Activated T-helper 17 cell treated with anti-CD3 and anti-CD28 coated beads, Interleukin-2, amount 50 U/mL, for 72 hours (primary cell): Measurements from ENCODE around the gene SNX15. TPM values are rescaled to one million over a fixed set of nuclear protein-coding genes. Genes with fewer than 3 reads are reported as not detected.
"Not testable (repeated sequence)": the region's sequence is repeated elsewhere in the genome, so short reads cannot be mapped to it uniquely, and the experiment has no call there.

ENCODE experiments used
- ATAC-seq: fragments of 150-1000 bp; cut with Tn5 transposase; replicated peaks from 2 replicates; pipeline ENCODE4 v1.10.0; 2021; ENCODE audit warnings: mild to moderate bottlenecking, moderate library complexity
- H3K27ac Mint-ChIP-seq: one replicate; pipeline ENCODE4 v1.8.0; 2022; ENCODE audit warnings: mixed read lengths
- H3K27me3 Mint-ChIP-seq: one replicate; pipeline ENCODE4 v1.8.0; 2022; ENCODE audit warnings: mixed read lengths
- H3K36me3 Mint-ChIP-seq: one replicate; pipeline ENCODE4 v1.8.0; 2022; ENCODE audit warnings: low read depth, mild to moderate bottlenecking, mixed read lengths
- H3K4me1 Mint-ChIP-seq: one replicate; pipeline ENCODE4 v1.8.0; 2022; ENCODE audit warnings: mixed read lengths
- H3K4me3 Mint-ChIP-seq: one replicate; pipeline ENCODE4 v1.8.0; 2022; ENCODE audit warnings: mild to moderate bottlenecking, mixed read lengths
- H3K9me3 Mint-ChIP-seq: one replicate; pipeline ENCODE4 v1.8.0; 2022; ENCODE audit warnings: mixed read lengths
- total RNA-seq, 2 donors: library from RNA; stranded (reverse); gene quantifications; one replicate each; pipeline ENCODE4 v1.2.3, GENCODE V29; 2022

The SNX15 gene, protein sequence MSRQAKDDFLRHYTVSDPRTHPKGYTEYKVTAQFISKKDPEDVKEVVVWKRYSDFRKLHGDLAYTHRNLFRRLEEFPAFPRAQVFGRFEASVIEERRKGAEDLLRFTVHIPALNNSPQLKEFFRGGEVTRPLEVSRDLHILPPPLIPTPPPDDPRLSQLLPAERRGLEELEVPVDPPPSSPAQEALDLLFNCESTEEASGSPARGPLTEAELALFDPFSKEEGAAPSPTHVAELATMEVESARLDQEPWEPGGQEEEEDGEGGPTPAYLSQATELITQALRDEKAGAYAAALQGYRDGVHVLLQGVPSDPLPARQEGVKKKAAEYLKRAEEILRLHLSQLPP
- 10 to 100 TPM; 13.5 to 14.4 TPM for total RNA-seq

DNA sequence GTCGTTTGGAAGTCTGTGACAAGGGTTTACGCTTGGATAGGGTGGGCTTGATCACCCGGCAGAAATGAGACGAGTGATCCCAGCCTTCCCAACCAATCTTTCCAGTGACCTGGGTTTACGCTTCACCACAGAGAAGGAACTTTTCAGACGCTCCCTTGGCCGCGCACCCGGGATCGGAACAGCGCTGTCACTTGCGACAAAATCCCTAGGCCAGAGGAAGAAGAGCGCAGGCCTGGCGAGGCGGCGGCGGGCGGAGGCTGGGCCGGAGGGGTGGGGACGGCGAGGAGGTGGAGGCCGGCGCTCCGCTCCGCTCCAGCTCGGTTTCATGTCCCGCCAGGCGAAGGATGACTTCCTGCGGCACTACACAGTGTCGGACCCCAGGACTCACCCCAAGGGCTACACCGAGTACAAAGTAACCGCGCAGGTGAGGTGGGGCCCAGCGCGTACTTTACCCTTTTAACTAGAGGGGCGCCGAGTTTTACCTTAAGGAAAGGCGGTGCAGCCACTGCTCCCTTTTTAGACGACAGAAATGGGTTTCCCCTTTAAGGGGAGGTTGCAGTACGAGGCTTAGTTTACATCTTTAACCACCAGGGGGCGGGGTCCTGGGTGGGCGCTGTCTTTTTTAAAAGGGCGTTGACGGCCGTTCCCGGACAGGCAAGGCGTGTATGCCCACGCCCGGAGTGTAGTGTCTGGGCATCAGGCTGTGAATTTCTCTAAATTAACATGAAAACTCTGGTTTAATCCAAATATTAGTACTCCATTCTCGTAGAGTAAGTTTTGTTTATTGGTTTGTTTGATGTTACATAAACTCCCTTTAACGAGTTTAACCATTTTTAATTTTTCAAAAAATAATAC is at the start of gene SNX15:
TSS of gene SNX15 (plus strand) at position 227 of the 855 bp plus-strand sequence. CDS start at position 326, 99 bp downstream.
- Mint-ChIP-seq H3K27ac (peak within 1 kb of the TSS; percentile 92), H3K4me3 (peak within 1 kb of the TSS; percentile 92), H3K27me3 (no peaks in the 10 kb centered on the region), H3K4me1 (peaks cover 11% of the 10 kb centered on the region), H3K9me3 (no peaks in the 10 kb centered on the region), H3K36me3 (no peaks in the 10 kb centered on the region)
- peak; percentile 95 for ATAC-seq

DNA sequence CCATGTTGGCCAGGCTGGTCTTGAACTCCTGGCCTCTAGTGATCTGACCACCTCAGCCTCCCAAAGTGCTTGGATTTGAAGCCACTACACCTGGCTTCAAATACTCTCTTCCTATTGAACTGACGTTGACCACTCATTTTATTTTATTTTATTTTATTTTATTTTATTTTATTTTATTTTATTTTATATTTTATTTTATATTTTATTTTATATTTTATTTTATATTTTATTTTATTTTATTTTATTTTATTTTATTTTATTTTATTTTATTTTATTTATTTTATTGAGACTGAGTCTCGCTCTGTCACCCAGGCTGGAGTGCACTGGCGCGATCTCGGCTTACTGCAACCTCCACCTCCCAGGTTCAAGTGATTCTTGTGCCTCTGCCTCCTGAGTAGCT is 43.9 kb upstream of the SNX15 start:
- H3K4me1 Mint-ChIP-seq, H3K27ac Mint-ChIP-seq, H3K27me3 Mint-ChIP-seq, H3K36me3 Mint-ChIP-seq, H3K4me3 Mint-ChIP-seq, ATAC-seq, H3K9me3 Mint-ChIP-seq: not testable (repeated sequence)

DNA sequence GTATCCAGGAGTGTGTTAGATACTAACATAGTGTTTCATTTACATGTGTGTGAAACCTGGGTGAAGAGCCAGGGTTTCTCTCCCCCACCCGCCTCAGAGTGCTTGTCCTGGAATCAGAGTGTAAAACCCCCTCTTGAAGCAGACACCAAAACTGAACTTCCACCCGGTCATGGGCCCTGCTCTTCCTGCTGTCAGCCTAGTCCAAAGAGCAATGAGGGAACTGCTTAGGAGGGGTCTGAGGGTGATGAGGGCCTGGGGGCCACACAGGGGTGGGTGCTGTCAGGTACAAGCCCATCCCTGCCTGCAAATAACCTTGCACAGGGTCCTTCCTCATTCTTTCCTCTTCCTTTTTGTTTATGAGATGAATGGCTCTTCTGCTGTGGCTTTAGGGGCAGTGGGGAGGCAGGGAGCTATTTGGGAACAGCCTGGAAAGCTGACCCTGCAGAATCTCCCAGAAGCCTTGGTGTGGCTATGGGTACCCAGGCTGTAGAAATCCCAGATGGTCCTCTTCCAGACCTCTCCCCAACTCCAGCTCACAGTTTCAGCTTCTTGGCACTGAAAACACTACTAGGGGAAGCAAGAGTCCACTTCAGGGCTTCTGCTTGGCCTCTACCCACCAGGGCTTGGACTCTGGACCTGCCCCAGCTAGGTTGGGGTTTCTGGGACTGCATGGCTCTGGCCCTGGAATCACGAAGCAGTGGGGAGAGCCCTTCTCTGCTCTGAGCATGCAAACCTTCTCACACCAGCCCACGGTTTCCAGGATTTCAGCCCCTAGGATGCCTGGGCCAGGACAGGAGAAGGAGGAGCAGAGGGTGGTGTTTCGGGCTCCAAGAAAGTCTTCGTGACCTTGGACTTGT is 39.0 kb upstream of the SNX15 start:
- Mint-ChIP-seq H3K36me3 (no peaks in the 10 kb centered on the region), H3K4me1 (peaks cover 11% of the 10 kb centered on the region), H3K27ac (peak overlapping the region; percentile 73), H3K9me3 (no peaks in the 10 kb centered on the region), H3K27me3 (peaks cover 4% of the 10 kb centered on the region), H3K4me3 (peak overlapping the region; percentile 27)
- ATAC-seq: no peak

DNA sequence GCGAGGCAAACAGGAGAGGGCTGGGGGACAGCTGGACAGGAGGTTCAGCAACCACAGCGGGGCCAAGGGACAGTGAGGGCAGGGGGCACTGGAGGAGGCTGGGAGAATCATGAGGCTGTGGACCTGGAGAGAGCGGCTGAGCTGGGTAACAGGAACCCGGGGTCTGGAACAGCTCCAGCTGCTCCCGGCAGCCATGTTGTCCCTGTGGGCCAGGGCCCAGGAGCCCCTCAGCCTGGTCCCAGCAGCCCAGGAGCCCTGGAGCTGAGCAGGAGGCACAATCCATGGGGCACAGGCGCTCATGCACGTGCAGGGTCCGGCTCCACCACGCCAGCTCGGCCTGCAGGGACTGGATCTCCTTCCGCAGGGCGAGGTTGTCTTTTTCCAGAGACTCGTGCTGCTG is 37.8 kb upstream of the SNX15 start:
- H3K36me3 Mint-ChIP-seq: no peaks in the 10 kb centered on the region
- peak overlapping the region; percentile 27 for H3K4me3 Mint-ChIP-seq
- peak overlapping the region; percentile 73 for H3K27ac Mint-ChIP-seq
- H3K9me3 Mint-ChIP-seq: no peaks in the 10 kb centered on the region
- H3K27me3 Mint-ChIP-seq: peaks cover 4% of the 10 kb centered on the region
- peaks cover 11% of the 10 kb centered on the region for H3K4me1 Mint-ChIP-seq
- ATAC-seq: no peak

DNA sequence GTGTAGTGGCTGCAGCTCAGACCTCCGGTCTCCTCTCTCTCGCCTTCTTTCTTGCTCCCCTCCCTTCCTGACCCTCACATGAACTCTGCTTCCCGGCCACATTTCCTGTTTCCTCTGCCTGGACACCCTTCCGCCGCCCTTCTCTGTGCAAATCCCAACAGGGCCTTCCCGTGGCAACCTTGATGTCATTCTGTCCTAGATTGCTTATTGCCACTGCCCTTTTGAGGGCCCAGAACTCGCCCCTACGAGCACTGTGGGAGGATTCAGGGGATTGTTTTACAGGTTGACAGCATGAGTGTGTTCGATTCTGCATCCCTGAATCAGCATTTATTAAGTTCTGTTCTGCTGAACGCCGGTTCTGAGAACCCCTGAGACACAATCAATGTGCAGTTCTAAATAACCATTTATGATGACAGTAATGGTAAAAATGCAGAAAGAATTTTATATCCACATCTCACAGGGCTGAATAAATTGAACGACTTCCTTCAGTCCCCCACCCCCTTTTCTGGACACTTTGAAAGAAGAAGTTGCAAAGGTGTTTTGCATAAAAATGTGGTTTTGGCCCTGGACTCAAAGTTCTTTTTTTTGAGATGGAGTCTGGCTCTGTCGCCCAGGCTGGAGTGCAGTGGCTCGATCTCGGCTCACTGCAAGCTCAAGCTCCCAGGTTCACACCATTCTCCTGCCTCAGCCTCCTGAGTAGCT is 36.9 kb upstream of the SNX15 start:
- H3K36me3 Mint-ChIP-seq: no peaks in the 10 kb centered on the region
- H3K9me3 Mint-ChIP-seq: no peaks in the 10 kb centered on the region
- H3K4me3 Mint-ChIP-seq: peak overlapping the region; percentile 74
- ATAC-seq: peak; percentile 26
- peaks cover 7% of the 10 kb centered on the region for H3K4me1 Mint-ChIP-seq
- peak overlapping the region; percentile 89 for H3K27ac Mint-ChIP-seq
- H3K27me3 Mint-ChIP-seq: no peaks in the 10 kb centered on the region

DNA sequence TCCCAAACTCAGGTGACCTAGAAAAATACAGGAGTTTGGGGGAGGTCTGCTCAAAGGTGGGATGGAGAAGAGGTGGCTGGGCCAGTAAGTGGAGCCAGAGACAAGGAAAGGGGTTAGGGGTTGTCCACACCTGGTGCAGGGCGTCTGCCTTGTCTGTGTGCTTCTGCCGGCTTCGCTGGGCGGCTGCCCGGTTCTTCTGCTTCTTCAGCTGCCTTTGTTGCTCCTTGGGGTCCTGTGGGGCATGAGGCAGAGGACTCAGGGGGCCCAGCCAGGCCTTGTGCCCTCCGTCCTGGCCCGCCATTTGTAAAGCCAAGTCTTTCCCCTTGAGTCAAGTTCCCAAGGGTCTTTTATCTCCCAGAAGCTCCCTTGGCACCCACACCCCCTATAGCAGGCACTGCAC is 32.9 kb upstream of the SNX15 start:
- no peak overlapping the region for H3K27ac Mint-ChIP-seq
- H3K4me3 Mint-ChIP-seq: no peak overlapping the region
- H3K36me3 Mint-ChIP-seq: no peaks in the 10 kb centered on the region
- ATAC-seq: no peak
- peaks cover 16% of the 10 kb centered on the region for H3K4me1 Mint-ChIP-seq
- H3K9me3 Mint-ChIP-seq: no peaks in the 10 kb centered on the region
- H3K27me3 Mint-ChIP-seq: no peaks in the 10 kb centered on the region

DNA sequence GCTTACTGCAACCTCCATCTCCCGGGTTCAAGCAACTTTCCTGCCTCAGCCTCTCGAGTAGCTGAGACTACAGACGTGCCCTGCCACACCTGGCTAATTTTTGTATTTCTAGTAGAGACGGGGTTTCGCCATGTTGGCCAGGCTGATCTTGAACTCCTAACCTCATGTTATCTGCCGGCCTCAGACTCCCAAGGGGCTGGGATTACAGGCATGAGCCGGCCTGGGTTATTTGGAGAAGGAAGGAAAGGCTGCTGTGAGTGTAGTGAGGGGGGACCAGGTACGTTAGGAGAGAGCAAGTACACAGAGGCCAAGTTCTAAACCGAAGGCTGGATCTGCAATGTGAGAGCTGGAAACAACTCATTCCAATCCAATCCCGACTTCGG is 30.9 kb upstream of the SNX15 start:
- H3K4me1 Mint-ChIP-seq: peaks cover 9% of the 10 kb centered on the region
- peak overlapping the region; percentile 66 for H3K27ac Mint-ChIP-seq

DNA sequence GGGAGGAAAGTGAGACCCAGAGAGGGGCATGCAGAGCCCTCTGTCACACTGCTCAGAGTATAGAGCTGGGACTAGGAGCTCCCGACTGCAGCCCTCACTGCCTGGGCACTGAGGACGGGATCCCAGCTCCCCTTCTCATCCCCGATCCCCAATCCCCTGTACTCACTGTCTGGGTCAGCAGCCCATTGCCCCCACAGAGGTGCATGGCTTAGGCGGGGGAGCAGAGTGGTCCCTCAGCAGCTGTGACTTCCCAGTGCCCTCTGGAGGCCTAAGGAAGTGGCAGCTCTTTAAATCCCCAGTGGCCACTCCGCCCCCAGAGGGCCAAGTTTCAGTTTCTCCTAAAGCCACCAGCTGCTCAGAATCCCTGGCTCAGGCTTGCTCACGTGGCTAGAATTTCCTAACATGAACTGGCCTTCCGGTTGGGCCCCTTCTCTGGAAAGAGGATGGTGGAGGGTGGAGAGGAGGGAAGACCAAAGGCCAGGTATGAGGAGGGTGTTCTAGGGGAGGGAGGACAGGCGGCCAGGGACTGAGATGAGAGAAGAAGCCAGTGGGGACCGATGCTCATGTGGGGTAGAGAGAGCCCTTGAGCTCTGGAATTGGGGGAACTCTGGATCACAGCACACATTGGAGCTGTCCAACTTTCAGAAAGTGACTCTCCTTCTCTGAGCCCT is 30.4 kb upstream of the SNX15 start, which contains the start of gene BATF2:
TSS of gene BATF2 (minus strand) at position 262 of the 671 bp plus-strand sequence. CDS start at position 205, 57 bp downstream.
- no peak within 1 kb of the TSS for H3K4me3 Mint-ChIP-seq
- no peaks in the 10 kb centered on the region for H3K9me3 Mint-ChIP-seq
- H3K36me3 Mint-ChIP-seq: no peaks in the 10 kb centered on the region
- H3K27me3 Mint-ChIP-seq: no peaks in the 10 kb centered on the region
- ATAC-seq: peak; percentile 34
- H3K27ac Mint-ChIP-seq: peak within 1 kb of the TSS; percentile 66
- peaks cover 9% of the 10 kb centered on the region for H3K4me1 Mint-ChIP-seq

More for the DNA sequence above, 30.9 kb upstream of the SNX15 start:
- no peaks in the 10 kb centered on the region for H3K27me3 Mint-ChIP-seq
- no peaks in the 10 kb centered on the region for H3K9me3 Mint-ChIP-seq
- no peak overlapping the region for H3K4me3 Mint-ChIP-seq
- no peak for ATAC-seq
- no peaks in the 10 kb centered on the region for H3K36me3 Mint-ChIP-seq

DNA sequence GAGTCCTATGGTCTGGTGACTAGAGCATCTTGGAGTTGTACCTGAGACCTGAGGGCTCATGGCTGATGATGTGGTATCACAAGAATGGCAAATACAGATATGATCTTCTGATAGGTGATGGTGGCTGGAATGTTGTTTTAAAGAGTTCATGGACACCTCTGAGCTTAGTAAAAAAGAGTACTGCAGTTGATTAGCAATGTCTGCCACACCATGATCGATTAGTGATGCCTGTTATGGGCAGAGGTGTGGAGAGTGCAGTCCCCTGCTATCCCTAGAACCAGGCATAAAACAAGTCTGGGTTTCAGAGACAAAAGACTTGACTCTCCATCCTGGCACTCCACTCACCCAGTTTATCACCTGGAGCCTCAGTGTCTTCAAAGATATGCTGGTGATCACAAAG is 29.1 kb upstream of the SNX15 start:
- Mint-ChIP-seq H3K27me3 (no peaks in the 10 kb centered on the region), H3K9me3 (no peaks in the 10 kb centered on the region), H3K4me1 (peaks cover 9% of the 10 kb centered on the region), H3K27ac (peak overlapping the region; percentile 92), H3K36me3 (no peaks in the 10 kb centered on the region), H3K4me3 (peak overlapping the region; percentile 79)
- peak; percentile 72 for ATAC-seq

DNA sequence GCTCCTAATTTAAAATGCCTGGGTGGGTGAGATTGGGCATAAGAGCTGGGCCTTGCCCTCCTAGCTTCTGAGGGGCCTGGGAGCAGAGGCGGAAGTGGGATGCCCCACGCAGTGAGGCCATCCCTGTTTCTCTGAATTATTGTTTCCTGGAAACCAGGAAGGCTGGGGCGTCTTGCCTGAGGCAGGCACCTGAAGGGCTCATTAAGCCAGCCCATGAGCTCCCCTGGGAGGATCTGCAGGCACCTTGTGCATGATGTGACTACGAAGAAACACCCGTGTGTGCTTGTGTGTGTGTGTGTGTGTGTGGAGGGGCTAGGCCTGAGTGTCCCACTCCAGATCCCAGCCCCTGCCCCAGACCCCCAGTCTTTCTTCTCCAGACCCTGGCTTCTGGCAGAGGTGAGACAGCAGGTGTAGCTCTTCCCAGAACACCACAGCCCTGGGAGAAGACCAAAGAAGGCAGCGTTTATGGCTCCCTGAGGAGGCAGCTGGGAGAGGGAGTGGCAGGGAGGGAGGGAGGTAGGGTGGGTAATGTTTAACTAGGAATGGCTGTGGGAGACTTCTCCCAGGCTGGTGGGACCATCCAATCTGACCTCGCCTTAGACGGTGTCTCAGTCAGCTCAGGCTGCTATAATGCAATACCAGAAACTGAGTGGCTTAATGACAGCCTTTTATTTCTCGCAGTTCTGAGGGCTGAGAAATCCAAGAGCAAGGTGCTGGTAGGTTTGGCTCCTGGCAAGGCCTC is 28.4 kb upstream of the SNX15 start:
- Mint-ChIP-seq H3K27ac (peak overlapping the region; percentile 92), H3K9me3 (no peaks in the 10 kb centered on the region), H3K27me3 (no peaks in the 10 kb centered on the region), H3K4me1 (peaks cover 9% of the 10 kb centered on the region), H3K36me3 (no peaks in the 10 kb centered on the region), H3K4me3 (peak overlapping the region; percentile 79)
- peak; percentile 69 for ATAC-seq

DNA sequence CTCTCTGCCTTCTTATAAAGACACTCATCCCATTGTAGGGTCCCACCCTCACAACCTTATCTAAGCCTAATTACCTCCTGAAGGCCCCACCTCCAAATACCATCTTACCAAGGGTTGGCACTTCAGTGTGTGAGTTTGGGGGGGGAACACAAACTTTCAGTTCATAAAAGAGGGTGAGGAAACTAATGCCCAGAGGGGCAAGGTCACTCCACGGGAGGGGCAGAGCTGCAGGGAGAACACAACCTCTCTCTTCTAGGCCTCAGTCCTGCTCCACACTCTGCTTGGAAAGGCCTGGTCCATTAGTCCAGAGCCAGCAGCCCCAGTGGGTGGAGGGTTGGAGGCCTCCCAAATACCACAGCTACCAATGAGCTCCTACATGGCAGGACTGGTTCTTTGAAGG is 27.8 kb upstream of the SNX15 start:
- H3K4me1 Mint-ChIP-seq: peaks cover 9% of the 10 kb centered on the region
- H3K9me3 Mint-ChIP-seq: no peaks in the 10 kb centered on the region
- H3K4me3 Mint-ChIP-seq: peak overlapping the region; percentile 79
- H3K27me3 Mint-ChIP-seq: no peaks in the 10 kb centered on the region
- no peaks in the 10 kb centered on the region for H3K36me3 Mint-ChIP-seq
- peak overlapping the region; percentile 92 for H3K27ac Mint-ChIP-seq
- no peak for ATAC-seq

DNA sequence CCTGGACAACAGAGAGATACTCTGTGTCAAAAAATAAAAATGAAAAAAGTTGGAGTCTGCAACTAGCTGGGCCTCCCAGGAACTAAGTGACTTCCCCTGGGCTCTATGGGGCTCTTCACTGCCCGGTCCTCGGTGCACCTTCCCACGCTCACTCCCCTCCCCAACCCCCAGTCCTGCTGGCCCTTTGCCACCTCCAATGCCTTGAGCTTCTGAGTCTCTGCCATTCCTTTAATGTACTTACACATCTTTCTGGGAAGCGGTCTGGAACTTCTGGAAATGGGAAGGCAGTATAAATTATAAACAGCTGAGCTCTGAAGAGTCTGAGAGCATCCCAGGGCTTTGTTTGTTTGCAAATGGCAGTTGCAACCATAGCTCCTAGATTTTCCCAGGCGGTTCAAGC is 24.5 kb upstream of the SNX15 start:
- ATAC-seq: no peak
- Mint-ChIP-seq H3K27me3 (no peaks in the 10 kb centered on the region), H3K36me3 (no peaks in the 10 kb centered on the region), H3K4me3 (no peak overlapping the region), H3K27ac (no peak overlapping the region), H3K9me3 (no peaks in the 10 kb centered on the region), H3K4me1 (peaks cover 9% of the 10 kb centered on the region)

DNA sequence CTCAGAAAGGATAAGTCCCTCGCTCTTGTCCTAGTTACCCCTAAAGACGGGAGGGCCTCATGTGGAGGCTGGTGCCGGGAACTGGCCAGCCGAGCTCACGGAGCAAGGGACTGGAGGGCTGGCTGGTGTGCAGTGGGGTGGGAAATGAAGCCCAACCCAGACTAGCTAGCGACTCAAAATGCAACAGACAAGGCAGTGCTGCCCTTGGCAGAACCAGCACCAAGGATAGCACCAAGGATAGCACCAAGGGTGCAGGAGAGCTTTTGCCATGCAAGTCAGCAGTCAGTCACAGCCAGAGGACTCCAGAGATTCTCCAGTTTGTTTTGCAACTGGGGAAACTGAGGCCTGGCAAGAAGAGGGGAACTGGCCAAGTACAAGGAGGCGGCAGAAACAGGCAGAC is 24.0 kb upstream of the SNX15 start:
- Mint-ChIP-seq H3K9me3 (no peaks in the 10 kb centered on the region), H3K27me3 (no peaks in the 10 kb centered on the region), H3K4me1 (peaks cover 7% of the 10 kb centered on the region), H3K27ac (no peak overlapping the region), H3K4me3 (no peak overlapping the region), H3K36me3 (no peaks in the 10 kb centered on the region)
- ATAC-seq: no peak
